Measurements from ENCODE around the gene ASL.
"Not testable (repeated sequence)": the region's sequence is repeated elsewhere in the genome, so short reads cannot be mapped to it uniquely, and the experiment has no call there.

Gene ASL

GRCh38 chr7:66119245-66119850 is 43.7 kb downstream of the ASL start:
- no peak for DNase-seq

GRCh38 chr7:66123175-66123528 is 47.5 kb downstream of the ASL start:
- DNase-seq, result no peak

- DNase-seq, result not testable (repeated sequence)
Observed at GRCh38 chr7:66124569-66124861, 48.9 kb downstream of the ASL start.

- no peak for DNase-seq
Observed at GRCh38 chr7:66125052-66125694, 49.6 kb downstream of the ASL start.

GRCh38 chr7:66125781-66126352 is 50.2 kb downstream of the ASL start:
- not testable (repeated sequence) for DNase-seq

GRCh38 chr7:66127172-66127571 is 51.6 kb downstream of the ASL start:
- DNase-seq, result not testable (repeated sequence)

- no peak for DNase-seq
Observed at GRCh38 chr7:66138994-66139752, 63.6 kb downstream of the ASL start.

GRCh38 chr7:66140924-66141323 is 65.3 kb downstream of the ASL start:
- no peak for DNase-seq

- DNase-seq, result no peak
Observed at GRCh38 chr7:66142334-66142733, 66.7 kb downstream of the ASL start.

GRCh38 chr7:66142996-66143395 is 67.4 kb downstream of the ASL start:
- DNase-seq, result no peak
